HT-29 (cell line): ENCODE measurements around the gene WIPI1. TPM values are rescaled to one million over a fixed set of nuclear protein-coding genes. Genes with fewer than 3 reads are reported as not detected.
"Not testable (repeated sequence)": the region's sequence is repeated elsewhere in the genome, so short reads cannot be mapped to it uniquely, and the experiment has no call there.

Source experiments
- DNase-seq: peaks from one replicate; pipeline ENCODE4 v3.0.0-alpha.2; 2015; ENCODE audit warnings: low spot score
- total RNA-seq: library from RNA; depleted of rRNA; stranded (reverse); fragments of >200 nt; shearing (Covaris generic); gene quantifications from 2 replicates; pipeline ENCODE4 v1.2.3, GENCODE V29; 2014; rRNA removed

Gene WIPI1
- 4.4 and 7.3 TPM in 2 replicates for total RNA-seq

- DNase-seq, result no peak
Observed at GRCh38 chr17:68457168-68457538, at the start of gene WIPI1. Gene WIPI1, minus strand, starts transcription at chr17:68457496. Its CDS starts 75 bp downstream, at chr17:68457421.

- no peak for DNase-seq
Observed at GRCh38 chr17:68505951-68506350, 48.7 kb upstream of the WIPI1 start.

GRCh38 chr17:68501074-68501473, 43.8 kb upstream of the WIPI1 start:
- DNase-seq, result no peak

GRCh38 chr17:68499587-68499986, 42.3 kb upstream of the WIPI1 start:
- DNase-seq, result no peak

GRCh38 chr17:68498479-68499326, 41.4 kb upstream of the WIPI1 start:
- no peak for DNase-seq

- no peak for DNase-seq
Observed at GRCh38 chr17:68497885-68498319, 40.6 kb upstream of the WIPI1 start.

- DNase-seq, result no peak
Observed at GRCh38 chr17:68495081-68495480, 37.8 kb upstream of the WIPI1 start.

- DNase-seq, result not testable (repeated sequence)
Observed at GRCh38 chr17:68492394-68493054, 35.2 kb upstream of the WIPI1 start.

- DNase-seq, result no peak
Observed at GRCh38 chr17:68491381-68492231, 34.3 kb upstream of the WIPI1 start.

- no peak for DNase-seq
Observed at GRCh38 chr17:68489919-68490318, 32.6 kb upstream of the WIPI1 start.

- no peak for DNase-seq
Observed at GRCh38 chr17:68484458-68484857, 27.2 kb upstream of the WIPI1 start.

- DNase-seq, result no peak
Observed at GRCh38 chr17:68482576-68483041, 25.3 kb upstream of the WIPI1 start.

- no peak for DNase-seq
Observed at GRCh38 chr17:68480885-68481284, 23.6 kb upstream of the WIPI1 start.

GRCh38 chr17:68470961-68471360, 13.7 kb upstream of the WIPI1 start:
- DNase-seq, result no peak

GRCh38 chr17:68468788-68469187, 11.5 kb upstream of the WIPI1 start:
- DNase-seq, result no peak

GRCh38 chr17:68468334-68468733, 11.0 kb upstream of the WIPI1 start:
- DNase-seq, result no peak

GRCh38 chr17:68463211-68464019, 6.1 kb upstream of the WIPI1 start:
- DNase-seq, result no peak

- peak; percentile 91 for DNase-seq
Observed at GRCh38 chr17:68462381-68463210, 5.3 kb upstream of the WIPI1 start.

GRCh38 chr17:68461589-68461988, 4.3 kb upstream of the WIPI1 start:
- DNase-seq, result no peak

GRCh38 chr17:68461122-68461539, 3.8 kb upstream of the WIPI1 start:
- DNase-seq, result no peak
